Vagina (tissue), 2 donors: ENCODE measurements around the gene RAN. TPM values are rescaled to one million over a fixed set of nuclear protein-coding genes. Genes with fewer than 3 reads are reported as not detected.

Experiments used
- DNase-seq, 2 donors: peaks; one replicate each; pipeline ENCODE4 v3.0.0-alpha.2; 2017; ENCODE audit errors: extremely low spot score in 2 of 2
- H3K27ac ChIP-seq: fragments of 200-600 bp; sonication (generic); one replicate; pipeline ENCODE4 v1.5.1; 2019
- H3K27me3 ChIP-seq: fragments of 200-600 bp; sonication (generic); one replicate; pipeline ENCODE4 v1.5.1; 2019
- H3K36me3 ChIP-seq, 2 donors: fragments of 200-600 bp; sonication (generic); one replicate each; pipeline ENCODE4 v1.5.1; 2017 to 2019
- H3K4me1 ChIP-seq: fragments of 200-600 bp; sonication (generic); one replicate; pipeline ENCODE4 v1.5.1; 2019
- H3K4me3 ChIP-seq, 2 donors: fragments of 200-600 bp; sonication (generic); 1 replicate in 1 of 2; 2 replicates in 1 of 2; pipeline ENCODE4 v1.5.1; 2016 to 2019
- H3K9me3 ChIP-seq: fragments of 200-600 bp; sonication (generic); one replicate; pipeline ENCODE4 v1.5.1; 2019
- POLR2A ChIP-seq, 2 donors: fragments of 450-650 bp; IDR thresholded peaks; one replicate each; pipeline ENCODE4 v1.6.1; 2017; ENCODE audit warnings: antibody characterized with exemption in 2 of 2, mild to moderate bottlenecking in 2 of 2, moderate library complexity in 2 of 2
- POLR2AphosphoS5 ChIP-seq, 2 donors: sonication (generic); formaldehyde crosslinking; IDR thresholded peaks; one replicate each; pipeline ENCODE4 v1.9.0; 2017; ENCODE audit warnings: antibody characterized with exemption in 2 of 2, mild to moderate bottlenecking in 2 of 2, low read depth in 1 of 2; ENCODE audit not compliant: insufficient read depth in 1 of 2
- intact Hi-C: fragments of 100-400 bp; cut with DNase I; formaldehyde crosslinking; loops from one replicate; pipeline ENCODE4 v1.15.1; 2023
- total RNA-seq: library from RNA; depleted of rRNA; stranded (reverse); fragments of >200 nt; gene quantifications from one replicate; pipeline ENCODE4 v1.2.3, GENCODE V29; 2016
- TF ChIP-seq, protein P1 (sequence below), 3 experiments: fragments of 450-650 bp in 2 of 3; fragments of 200-600 bp in 1 of 3; sonication (generic) in 1 of 3; IDR thresholded peaks; one replicate each; pipeline ENCODE4 v1.5.1; 2017 to 2019; ENCODE audit warnings: antibody characterized with exemption in 3 of 3, mild to moderate bottlenecking in 2 of 3, moderate library complexity in 2 of 3

RAN gene
- total RNA-seq, 1 donor from 2014 or later, result 250 TPM

DNA sequence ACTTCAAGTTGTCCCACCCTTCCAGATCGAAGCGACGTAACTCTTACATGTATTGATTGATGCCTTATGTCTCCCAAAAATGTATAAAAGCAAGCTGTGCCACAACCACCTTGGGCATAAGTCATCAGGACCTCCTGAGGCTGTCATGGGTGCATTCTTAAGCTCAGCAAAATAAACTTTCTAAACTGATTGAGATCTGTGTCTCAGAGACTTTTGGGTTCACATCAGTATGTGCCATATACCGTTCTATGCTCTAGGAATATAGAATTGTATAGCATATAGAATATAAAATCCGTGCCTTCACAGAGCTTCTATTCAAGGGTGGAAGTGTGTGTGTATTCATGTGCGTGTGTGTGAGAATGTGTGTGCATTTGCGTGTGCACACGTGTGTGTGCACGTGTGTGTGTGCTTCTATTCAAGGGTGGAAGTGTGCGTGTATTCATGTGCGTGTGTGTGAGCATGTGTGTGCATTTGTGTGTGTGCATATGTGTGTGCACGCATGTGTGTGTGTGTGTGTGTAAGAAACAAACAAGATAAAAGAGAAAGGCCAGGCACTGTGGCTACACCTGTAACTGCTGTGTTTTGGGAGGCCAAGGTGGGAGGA, 21.3 kb upstream of the RAN start:
- Histone ChIP-seq H3K36me3 (no peaks in the 10 kb centered on the region), H3K9me3 (no peaks in the 10 kb centered on the region), H3K4me1 (no peaks in the 10 kb centered on the region), H3K27me3 (no peaks in the 10 kb centered on the region), H3K27ac (no peak overlapping the region), H3K4me3 (no peak overlapping the region)
- intact Hi-C loops, result no loop called here
- no peak for TF ChIP-seq POLR2A (IDR thresholded peaks at IDR 0.05)
- no peak for DNase-seq

DNA sequence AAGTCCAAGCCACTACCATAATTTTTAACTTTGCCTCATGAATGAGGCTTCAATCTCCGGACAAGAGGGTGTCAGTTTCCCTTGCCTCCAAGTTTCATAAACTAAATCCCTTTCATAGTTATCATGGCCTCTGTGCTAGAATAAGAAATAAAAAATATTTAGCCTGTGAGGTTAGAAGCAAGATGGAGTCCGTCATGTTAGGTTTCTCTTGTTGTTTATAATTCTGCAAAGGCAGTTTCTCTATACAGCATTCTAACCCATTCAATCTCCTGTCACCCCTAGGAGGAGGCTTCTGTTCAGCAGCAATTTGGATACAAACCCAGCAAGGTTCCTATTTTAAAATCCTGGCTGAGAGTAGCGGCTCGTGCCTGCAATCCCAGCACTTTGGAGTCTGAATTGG, 15.8 kb upstream of the RAN start:
- H3K36me3 ChIP-seq, result no peaks in the 10 kb centered on the region
- TF ChIP-seq, protein P1, sequence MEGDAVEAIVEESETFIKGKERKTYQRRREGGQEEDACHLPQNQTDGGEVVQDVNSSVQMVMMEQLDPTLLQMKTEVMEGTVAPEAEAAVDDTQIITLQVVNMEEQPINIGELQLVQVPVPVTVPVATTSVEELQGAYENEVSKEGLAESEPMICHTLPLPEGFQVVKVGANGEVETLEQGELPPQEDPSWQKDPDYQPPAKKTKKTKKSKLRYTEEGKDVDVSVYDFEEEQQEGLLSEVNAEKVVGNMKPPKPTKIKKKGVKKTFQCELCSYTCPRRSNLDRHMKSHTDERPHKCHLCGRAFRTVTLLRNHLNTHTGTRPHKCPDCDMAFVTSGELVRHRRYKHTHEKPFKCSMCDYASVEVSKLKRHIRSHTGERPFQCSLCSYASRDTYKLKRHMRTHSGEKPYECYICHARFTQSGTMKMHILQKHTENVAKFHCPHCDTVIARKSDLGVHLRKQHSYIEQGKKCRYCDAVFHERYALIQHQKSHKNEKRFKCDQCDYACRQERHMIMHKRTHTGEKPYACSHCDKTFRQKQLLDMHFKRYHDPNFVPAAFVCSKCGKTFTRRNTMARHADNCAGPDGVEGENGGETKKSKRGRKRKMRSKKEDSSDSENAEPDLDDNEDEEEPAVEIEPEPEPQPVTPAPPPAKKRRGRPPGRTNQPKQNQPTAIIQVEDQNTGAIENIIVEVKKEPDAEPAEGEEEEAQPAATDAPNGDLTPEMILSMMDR (IDR thresholded peaks at IDR 0.05), result no peak
- TF ChIP-seq POLR2AphosphoS5 (IDR thresholded peaks at IDR 0.05; ENCODE audit: insufficient read depth in 1 of 2, low read depth in 1 of 2), result no peak
- TF ChIP-seq POLR2A (IDR thresholded peaks at IDR 0.05), result no peak
- H3K27ac ChIP-seq, result no peak overlapping the region
- no peaks in the 10 kb centered on the region for H3K9me3 ChIP-seq
- intact Hi-C loops, result no loop called here
- no peak for DNase-seq
- no peaks in the 10 kb centered on the region for H3K27me3 ChIP-seq
- no peak overlapping the region for H3K4me3 ChIP-seq
- no peaks in the 10 kb centered on the region for H3K4me1 ChIP-seq

DNA sequence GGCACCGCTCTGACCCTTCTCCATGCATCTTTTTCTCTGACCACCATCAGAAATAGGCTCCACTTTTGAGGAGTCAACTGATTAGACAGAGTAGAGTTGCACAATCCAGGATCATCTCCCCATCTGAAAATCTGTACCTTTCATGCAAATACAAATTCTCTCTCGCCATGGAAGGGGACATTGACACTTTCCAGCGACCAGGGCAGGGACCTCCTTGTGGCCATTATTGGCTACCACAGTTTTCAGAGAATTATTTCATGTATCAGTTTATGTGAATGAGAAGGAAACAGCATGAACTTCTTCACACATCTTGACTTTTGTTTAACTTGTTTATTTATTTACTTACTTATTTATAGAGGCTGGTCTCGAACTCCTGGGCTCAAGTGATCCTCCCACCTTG, 13.8 kb upstream of the RAN start:
- no peak for DNase-seq
- Histone ChIP-seq H3K27me3 (no peaks in the 10 kb centered on the region), H3K9me3 (no peaks in the 10 kb centered on the region), H3K4me3 (no peak overlapping the region), H3K4me1 (no peaks in the 10 kb centered on the region), H3K36me3 (no peaks in the 10 kb centered on the region), H3K27ac (no peak overlapping the region)
- intact Hi-C loops, result no loop called here
- TF ChIP-seq, protein P1 (IDR thresholded peaks at IDR 0.05), result no peak
- no peak for TF ChIP-seq POLR2AphosphoS5 (IDR thresholded peaks at IDR 0.05; ENCODE audit: insufficient read depth in 1 of 2, low read depth in 1 of 2)
- TF ChIP-seq POLR2A (IDR thresholded peaks at IDR 0.05), result no peak

DNA sequence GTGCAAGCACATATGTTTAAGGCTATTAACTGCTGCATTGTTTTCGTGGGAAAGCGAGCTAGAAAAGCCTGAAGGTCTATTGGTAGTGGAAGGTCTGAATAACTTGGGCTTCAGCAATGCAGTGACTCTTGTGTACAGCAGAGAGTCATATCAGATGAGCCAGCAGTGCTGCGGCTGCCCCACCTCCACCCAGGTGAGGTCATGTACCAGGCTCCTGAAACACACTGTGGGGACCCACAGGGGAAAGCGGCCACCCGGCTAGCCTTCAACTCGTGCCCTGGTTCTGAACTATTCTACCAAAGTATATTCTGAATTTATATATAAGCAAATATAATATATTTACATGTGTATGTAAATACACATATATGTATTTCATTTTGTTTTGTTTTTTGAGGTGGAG, 12.7 kb upstream of the RAN start:
- DNase-seq, result no peak
- TF ChIP-seq, protein P1 (IDR thresholded peaks at IDR 0.05), result no peak
- TF ChIP-seq POLR2AphosphoS5 (IDR thresholded peaks at IDR 0.05; ENCODE audit: insufficient read depth in 1 of 2, low read depth in 1 of 2), result no peak
- TF ChIP-seq POLR2A (IDR thresholded peaks at IDR 0.05), result no peak
- H3K9me3 ChIP-seq, result no peaks in the 10 kb centered on the region

DNA sequence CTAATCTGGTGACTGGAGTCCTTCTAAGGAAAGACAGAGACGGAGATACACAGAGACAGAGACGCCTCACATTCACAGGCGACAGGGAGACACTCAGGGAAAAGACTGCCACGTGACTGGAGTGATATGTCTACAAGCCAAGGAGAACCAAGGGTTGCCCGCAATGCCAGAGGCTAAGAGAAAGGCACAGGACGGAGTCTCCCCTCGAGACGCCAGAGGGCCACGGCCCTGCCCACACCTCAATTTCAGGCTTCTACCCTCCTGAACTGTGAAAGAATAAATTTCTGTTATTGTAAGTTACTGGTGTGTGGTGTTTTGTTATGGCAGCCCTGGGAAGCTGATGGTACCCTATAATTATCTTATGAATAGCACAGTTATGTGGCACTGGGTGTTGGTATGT, 11.6 kb upstream of the RAN start:
- DNase-seq, result no peak
- Histone ChIP-seq H3K27ac (no peak overlapping the region), H3K36me3 (no peaks in the 10 kb centered on the region), H3K4me3 (no peak overlapping the region), H3K27me3 (no peaks in the 10 kb centered on the region), H3K4me1 (no peaks in the 10 kb centered on the region), H3K9me3 (no peaks in the 10 kb centered on the region)
- intact Hi-C loops, result no loop called here
- TF ChIP-seq, protein P1 (IDR thresholded peaks at IDR 0.05), result no peak
- TF ChIP-seq POLR2A (IDR thresholded peaks at IDR 0.05), result no peak

More for the DNA sequence above, 12.7 kb upstream of the RAN start:
- Histone ChIP-seq H3K27me3 (no peaks in the 10 kb centered on the region), H3K27ac (no peak overlapping the region), H3K4me1 (no peaks in the 10 kb centered on the region), H3K36me3 (no peaks in the 10 kb centered on the region), H3K4me3 (no peak overlapping the region)
- intact Hi-C loops, result no loop called here
